AG10803 (cell line): ENCODE results near the gene SALL4.
"Not testable (repeated sequence)": the region's sequence is repeated elsewhere in the genome, so short reads cannot be mapped to it uniquely, and the experiment has no call there.

Experiments used
- DNase-seq: peaks from one replicate; pipeline ENCODE4 v3.0.0; 2010; ENCODE audit warnings: low read depth
- H3K4me3 ChIP-seq: 2 replicates; pipeline ENCODE4 v1.5.1; 2011; ENCODE audit warnings: mild to moderate bottlenecking, low read length, control low read depth
- CTCF ChIP-seq: conservative IDR thresholded peaks from 2 replicates; pipeline ENCODE4 v1.5.1; 2011; ENCODE audit warnings: mild to moderate bottlenecking, low read length, control low read depth, inconsistent platforms

The SALL4 gene

GRCh38 chr20:51740838-51741237 is 61.5 kb downstream of the SALL4 start:
- no peak overlapping the region for H3K4me3 ChIP-seq
- DNase-seq, result no peak
- TF ChIP-seq CTCF, result no peak

- H3K4me3 ChIP-seq, DNase-seq: not testable (repeated sequence)
Observed at GRCh38 chr20:51740308-51740707, 62.0 kb downstream of the SALL4 start.

- DNase-seq, result no peak
- no peak overlapping the region for H3K4me3 ChIP-seq
- TF ChIP-seq CTCF, result no peak
Observed at GRCh38 chr20:51739722-51740249, 62.5 kb downstream of the SALL4 start.

- TF ChIP-seq CTCF, result no peak
- DNase-seq, result no peak
- H3K4me3 ChIP-seq, result no peak overlapping the region
Observed at GRCh38 chr20:51738877-51739447, 63.4 kb downstream of the SALL4 start.

- H3K4me3 ChIP-seq, DNase-seq: not testable (repeated sequence)
Observed at GRCh38 chr20:51738261-51738660, 64.1 kb downstream of the SALL4 start.

- no peak overlapping the region for H3K4me3 ChIP-seq
- TF ChIP-seq CTCF, result no peak
- no peak for DNase-seq
Observed at GRCh38 chr20:51736947-51737346, 65.4 kb downstream of the SALL4 start.

- no peak overlapping the region for H3K4me3 ChIP-seq
- no peak for DNase-seq
- no peak for TF ChIP-seq CTCF
Observed at GRCh38 chr20:51735728-51736600, 66.4 kb downstream of the SALL4 start.
